HG03039 (cell line): ENCODE results near the gene TP53TG5.
A peak's percentile ranks its signal among the peaks of the same experiment; 100 is the strongest.

Experiments used
- ATAC-seq: cut with Tn5 transposase; IDR thresholded peaks from one replicate; pipeline ENCODE4 v1.9.1; 2021; ENCODE audit warnings: mild to moderate bottlenecking, moderate library complexity; ENCODE audit not compliant: unreplicated experiment

Gene TP53TG5

DNA sequence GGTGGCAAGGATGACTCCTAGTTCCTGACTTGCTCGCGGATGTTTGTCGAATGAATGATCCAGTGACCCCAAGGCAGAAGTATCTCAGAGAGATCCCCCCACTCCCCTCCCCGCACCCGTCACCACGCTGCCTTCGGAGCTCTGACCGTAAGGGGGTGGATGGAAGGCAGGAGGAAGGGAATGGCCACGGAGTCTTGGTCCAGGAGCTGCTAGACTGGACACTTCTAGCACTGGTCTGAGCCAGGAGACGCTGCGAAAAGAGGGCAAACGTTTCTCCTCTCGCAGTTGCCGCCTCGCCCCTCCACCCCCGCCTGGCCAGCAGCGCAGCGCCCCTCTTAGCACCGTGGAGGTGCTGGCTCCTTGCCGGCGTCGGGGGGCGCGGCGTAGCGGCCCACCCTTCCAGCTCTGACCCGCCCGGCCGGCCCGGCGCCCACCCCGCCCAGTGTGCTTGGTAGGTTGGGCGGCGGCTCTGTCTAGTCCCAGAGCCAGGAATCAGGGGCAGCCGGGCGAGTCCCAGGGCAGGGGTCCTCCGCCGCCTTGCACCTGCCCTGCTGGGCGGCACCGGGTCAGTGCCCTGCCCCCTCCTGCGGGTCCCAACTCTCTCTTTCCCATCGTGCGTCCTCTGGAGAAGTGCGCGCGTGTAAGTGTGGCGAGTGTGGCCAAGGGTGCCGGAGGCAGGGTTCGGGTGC lies 27.6 kb upstream of the TP53TG5 start:
- no peak for ATAC-seq

DNA sequence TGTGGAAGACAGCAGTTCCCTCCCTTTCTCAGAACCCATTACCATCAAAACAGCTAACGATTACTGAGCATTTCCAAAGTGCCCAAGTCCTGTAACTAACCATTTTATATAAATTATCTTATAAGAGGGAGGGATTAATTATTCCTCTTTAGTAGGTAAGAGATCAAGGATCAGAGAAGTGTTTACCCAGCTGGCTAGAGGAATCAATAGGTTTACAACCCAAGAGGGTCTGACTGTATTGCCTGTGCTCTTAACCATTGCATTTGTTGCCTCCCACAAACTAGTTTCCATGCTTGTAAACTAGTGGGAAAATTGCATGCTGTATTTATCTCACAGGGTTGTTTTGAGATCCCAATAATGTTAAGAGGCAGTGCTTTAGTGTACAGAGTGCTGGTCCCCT lies 26.3 kb upstream of the TP53TG5 start:
- no peak for ATAC-seq

DNA sequence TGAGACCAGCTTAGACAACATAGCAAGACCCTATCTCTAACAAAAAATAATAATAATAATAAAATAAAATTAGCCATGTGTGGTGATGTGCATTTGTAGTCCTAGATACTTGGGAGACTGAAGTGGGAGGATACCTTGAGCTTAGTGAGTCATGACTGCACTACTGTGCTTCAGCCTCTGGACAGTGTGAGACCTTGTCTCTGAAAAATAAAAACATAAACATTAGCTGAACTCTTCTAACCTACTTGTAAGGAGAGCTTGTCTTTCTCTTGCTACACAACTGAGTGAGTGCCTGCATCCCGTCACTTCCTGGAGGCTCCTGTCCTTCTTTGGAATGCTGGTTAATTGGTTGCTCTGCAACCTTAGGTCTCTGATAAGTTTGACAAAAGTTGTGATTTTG lies 24.8 kb upstream of the TP53TG5 start:
- no peak for ATAC-seq

DNA sequence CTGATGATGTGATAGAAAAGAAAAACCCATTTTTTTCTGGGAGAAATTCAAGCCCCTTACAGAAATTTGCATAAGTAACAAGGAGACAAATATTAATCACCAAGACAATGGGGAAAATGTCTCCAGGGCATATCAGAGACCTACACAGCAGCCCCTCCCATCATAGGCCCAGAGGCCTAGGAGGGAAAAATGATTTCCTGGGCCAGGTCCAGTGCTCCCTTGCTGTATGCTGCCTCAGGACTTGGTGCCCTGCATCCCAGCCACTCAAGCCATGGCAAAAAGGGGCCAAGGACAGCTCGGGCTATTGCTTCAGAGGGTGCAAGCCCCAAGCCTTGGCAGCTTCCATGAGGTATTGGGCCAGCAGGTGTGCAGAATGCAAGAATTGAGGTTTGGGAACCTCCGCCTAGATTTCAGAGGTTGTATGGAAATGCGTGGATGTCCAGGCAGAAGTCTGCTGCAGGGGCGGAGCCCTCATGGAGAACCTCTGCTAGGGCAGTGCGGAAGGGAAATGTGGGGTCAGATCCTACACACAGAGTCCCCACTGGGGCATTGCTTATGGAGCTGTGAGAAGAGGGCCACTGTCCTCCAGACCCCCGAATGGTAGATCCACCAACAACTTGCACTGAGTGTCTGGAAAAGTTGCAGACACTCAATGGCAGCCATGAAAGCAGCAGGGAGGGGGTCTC lies 22.4 kb upstream of the TP53TG5 start:
- no peak for ATAC-seq

DNA sequence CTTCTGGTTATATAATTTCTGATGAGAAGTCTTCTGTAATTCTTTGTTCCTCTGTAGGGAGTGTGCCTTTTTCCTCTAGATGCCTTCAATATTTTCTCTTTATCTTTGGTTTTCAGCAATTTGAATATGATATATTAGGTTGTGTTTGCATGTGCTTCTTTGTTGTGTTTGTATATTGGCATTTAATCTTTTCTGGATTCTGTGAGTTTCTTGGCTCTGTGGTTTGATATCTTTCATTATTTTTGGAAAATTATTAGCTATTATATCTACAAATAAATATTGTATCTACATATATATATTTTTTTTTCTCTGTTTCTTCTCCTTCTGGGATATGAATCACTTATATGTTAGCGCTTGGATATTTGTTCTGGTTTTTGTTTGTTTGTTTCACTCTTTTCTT lies 20.9 kb upstream of the TP53TG5 start:
- no peak for ATAC-seq

DNA sequence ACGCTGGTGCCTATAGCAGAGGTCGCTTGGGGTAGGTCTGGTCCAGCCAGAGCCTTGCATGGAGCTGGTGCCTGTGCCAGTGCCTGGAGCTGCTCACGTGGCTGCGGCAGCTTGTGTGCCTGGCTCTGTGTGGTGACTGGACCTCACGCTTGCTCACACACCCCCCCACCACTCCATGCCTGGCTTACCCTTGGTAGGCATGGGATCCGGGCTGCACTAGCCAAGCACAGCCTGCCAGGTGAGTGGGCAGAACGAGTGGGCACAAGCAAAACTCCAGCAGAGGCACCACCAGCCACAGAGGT lies 16.9 kb upstream of the TP53TG5 start:
- ATAC-seq = no peak

DNA sequence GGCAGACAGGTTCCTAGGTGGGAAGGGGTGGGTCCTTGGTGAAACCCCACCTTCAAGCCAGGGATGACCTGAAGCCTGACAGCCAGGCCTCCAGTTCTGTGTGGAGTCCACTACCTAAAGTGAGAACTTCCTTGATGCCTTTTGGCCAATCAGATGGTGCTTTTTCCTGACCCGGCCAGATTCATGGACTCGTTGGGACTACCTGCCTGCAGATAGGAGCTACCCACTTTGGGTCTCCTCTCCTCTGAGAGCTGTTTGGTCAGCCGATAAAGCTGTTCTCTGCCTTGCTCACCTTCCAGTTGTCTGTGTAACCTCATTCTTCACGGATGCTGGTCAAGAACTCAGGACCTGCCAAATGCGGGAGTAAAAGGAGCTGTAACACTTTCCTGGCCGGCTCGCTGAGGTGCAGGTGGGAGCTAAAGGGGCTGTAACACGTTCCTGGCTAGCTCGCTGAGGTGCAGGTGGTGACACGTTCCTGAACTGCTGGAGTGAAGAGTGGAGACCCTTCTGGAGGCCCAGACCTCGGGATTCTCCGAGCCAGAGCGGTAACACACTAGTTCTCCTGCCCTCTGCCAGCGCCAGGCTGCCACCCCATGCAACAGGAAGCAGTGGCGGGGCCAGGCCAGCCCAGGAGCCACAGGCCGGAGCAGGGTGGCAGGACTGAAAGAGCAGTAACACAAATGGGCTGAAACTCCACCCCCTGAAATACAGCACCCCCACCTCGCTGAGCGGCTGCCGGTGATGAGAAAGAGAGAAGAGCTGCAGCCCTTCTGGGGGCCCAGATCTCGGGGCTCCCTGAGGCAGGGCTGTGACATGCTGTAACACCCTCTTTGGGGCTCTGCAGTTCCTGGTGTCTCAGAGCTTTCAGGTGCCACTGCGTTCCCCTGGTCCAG lies 16.3 kb upstream of the TP53TG5 start:
- no peak for ATAC-seq

DNA sequence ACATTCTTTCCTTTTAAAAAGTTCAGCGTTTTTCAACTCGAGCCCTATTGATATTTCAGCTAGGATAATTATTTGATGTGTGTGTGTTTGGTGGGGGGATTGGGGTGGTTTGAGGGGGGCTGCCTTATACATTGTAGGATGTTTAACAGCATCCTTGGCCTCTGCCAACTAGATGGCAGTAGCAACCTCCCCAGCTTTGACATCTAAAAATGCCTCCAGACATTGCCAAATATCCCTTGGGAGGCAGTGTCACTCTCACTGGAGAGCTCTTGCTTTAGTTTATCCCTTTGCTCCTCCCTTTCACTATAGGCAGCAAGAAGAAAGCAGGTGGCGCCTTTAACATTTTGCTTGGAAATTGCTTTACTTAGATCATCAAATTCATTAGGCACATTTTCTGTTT lies 14.6 kb upstream of the TP53TG5 start:
- ATAC-seq = no peak

DNA sequence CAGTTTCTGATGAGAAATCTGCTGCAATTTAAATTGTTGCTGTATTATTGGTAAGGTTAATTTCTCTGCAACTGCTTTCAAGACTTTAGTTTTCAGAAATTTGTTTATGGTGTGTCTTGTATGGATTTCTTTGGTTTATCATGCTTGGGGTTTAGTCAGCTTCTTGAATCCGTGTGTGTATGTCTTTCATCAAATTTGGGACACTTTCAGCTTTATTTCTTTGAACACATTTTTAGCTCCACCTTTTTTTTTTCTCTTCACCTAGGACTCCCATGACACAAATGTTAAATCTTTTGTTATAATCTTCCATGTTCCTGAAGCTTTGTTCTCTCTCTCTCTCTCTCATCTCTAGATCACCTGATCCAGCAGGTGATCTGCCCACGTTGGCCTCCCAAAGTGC lies 13.4 kb upstream of the TP53TG5 start:
- ATAC-seq = no peak

DNA sequence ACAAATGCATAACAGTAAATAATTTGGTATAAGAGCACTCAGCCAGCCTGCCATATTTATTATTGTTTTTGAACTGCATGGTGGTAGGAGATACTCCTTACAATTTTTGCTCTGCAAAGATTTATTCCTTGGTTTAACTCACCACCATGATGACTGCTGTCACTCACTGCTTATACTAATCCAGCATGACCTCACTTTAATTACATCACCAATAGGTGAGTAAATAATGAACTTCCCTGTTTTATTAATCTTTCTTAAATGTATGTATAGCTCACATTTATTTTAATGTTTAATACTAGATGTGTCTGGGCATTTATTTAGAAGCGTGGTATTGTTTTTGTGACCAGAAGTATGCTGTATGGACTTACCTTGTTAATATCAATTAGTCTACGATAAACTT lies 12.8 kb upstream of the TP53TG5 start:
- no peak for ATAC-seq

DNA sequence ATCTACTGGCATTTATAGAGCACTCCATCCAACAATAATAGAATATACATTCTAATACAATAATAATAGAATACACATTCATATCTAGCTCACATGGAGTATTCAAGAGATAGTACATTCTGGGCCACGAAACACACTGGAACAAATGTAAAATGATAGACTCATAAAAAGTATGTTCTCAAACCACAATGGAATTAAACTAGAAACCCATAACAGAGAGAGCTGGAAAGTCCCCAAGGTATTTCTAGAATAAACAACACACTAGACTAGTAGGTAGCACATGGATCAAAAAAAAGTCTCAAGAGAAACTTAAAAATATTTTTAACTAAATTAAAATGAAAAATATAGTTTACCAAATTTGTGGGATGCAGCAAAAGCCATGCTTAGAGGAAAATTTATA lies 9.1 kb upstream of the TP53TG5 start:
- ATAC-seq = no peak

DNA sequence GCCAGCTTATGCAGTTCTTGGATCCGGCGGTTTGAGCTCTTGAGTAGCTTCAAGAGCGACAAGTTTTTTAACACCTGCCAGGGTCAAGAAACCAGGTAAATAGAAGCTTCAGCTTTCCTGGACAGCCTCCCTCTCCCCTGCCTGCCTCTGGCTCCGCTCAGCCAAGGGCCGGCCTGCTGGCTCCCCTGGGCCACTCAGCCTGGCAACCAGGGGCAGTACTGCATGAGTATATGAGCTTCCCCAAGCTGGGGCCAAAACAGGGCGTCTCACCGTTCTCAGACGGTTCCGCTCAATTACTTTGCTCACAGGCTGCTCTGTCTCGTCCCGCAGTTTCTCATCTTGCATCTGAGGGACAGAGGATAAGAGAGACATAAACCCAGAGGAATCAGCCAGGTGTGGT lies 856 bp downstream of the TP53TG5 start:
- no peak for ATAC-seq

DNA sequence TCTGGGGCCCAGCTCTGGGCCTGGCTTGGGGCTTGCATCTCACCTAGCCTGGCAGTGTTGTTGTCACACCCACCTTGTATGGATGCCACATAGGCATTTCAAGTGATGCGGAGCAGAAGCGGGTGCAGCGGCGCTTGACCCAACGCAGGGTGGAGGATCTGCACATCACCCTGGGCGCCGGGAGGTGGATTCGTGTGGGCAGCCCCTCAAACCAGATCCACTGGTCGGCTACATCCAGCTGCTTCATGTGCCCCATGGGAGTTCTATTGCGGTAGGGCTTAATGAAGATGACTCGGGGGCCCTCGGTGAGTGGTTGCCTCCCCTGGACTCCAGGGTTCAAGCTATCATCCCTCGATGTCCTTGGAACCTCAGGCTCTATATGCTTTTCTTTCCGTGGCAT lies 3.2 kb downstream of the TP53TG5 start:
- ATAC-seq = no peak

DNA sequence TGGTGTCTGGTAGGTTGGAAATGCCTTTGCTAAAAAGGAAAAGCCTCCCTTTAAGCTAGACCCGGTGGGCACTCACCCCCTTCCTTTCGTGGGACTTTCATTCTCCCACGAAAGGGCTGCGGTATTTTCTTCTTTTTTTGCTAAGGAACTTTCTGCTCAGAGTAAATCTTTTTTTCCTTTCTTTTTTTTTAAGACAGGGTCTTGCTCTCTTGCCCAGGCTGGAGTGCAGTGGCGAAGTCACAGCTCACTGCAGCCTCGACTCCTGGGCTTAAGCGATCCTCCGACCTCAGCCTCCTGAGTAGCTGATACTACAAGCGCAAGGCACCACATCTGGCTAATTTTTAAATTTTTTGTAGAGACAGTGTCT lies 4.0 kb downstream of the TP53TG5 start:
- ATAC-seq = no peak

DNA sequence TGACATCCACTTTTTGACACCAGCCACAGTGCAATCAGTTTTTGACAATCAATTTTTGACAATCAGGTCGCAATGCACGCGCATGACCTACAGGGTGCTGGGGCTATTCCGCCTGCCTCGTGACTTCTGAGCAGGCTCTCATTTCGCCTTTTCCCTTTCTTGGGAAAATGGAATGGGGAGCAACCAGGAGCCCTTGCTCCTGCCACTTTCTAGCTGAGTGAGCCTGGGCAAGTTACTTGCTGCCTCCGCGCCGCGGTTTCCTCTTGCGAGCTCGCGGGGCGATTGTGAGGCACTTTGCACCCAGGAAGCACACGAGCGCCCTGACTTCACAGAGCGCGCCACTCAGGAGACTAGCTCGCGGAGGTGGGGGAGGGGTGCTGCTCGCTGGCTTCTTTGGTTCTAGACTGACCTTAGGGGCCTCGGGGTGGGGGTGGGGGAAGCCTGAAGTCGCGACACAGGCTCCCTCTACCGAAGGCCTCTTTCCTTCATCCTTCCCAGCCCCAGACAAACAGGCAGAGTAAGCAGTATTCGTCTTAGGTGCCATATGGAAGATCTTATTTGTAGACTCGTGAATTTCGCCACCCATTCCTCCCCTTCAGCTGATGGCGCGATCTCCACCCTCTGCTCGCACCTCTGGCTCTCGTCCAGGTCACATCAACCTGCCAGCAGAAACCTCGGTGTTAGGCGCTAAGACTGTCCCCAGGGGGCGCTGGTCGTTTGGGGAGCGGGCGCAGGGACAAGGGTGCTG lies 4.6 kb downstream of the TP53TG5 start:
- peak; percentile 61 for ATAC-seq

DNA sequence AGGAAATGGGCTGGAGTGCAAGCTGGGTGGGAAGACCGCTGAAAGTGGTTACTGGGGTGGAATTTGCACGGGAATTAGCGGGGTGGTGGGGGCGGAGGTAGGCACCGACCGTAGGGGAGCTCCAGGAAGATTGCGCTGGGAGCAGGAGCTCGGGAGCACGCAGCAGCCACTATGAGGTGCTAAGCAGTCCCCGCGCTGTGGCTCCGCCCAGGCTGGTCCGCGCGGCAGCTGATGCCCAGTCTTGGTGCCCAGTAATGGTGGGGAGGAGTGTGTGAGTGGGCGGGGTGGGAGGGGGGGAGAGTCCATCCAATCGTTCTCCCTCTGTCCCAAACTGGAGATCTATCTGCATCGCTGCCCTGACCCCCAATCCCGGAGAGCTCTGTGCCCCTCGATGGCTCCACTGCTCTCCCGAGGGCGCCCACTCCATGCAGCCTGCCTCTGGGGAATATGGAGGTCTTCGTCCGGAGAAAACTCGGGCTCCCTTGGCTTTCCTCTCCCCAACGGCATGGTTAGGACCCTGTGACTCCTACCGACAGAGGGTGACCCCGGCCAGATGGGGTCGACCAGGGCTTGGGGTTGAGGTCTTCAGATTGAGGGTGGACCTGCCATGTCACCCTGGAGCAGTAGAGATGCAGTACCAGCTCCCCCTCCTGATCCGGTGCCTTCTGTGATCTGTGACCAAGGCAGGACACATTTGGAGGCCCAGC lies 5.3 kb downstream of the TP53TG5 start:
- no peak for ATAC-seq

DNA sequence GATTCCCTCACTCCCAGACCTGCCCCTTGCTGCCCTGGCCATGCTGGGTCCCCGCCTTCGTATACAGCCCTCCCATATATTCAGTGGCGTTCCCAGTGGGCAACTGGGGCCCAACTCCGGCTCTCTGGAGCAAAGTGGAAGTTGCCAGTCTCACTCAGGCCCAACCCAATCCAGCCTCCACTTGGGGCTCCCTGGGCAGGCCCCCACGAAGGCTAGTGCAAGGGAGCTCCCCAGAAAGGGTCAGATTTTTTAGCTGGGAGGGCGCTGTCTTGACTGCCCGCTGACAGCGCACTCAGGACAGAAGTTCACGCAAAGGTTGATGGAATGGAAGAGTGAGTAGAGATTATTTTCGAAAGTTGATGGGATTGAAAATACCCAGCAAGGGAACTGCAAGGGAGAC lies 5.9 kb downstream of the TP53TG5 start:
- no peak for ATAC-seq

DNA sequence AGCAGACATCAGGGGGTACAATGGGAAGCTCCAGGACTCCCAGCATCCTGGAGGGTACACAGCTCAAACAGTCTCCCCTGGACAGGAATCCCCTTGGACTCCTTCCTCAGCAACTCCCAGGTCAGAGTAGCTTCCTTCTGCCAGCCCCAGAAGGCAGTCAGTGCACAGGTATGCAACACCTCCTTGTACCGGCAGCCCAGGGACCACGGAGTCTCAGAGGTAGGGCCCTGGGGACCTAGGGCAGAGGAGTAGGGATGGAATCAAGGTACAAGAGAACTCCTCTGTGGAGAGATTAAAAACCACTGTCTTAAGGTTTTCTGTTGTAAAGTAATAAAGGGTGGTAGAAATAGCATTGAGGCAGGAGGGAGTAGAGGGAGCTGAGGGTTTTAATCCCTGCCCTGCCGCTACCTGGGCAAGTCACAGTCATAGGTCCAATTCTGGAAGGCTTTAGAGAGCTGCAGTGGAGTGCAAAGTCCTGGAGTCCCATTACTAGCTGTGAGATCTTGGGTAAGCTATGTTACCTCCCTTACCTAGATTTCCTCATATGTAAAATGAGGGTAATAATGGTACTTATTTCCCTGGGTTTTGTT lies 7.5 kb downstream of the TP53TG5 start:
- ATAC-seq = no peak

DNA sequence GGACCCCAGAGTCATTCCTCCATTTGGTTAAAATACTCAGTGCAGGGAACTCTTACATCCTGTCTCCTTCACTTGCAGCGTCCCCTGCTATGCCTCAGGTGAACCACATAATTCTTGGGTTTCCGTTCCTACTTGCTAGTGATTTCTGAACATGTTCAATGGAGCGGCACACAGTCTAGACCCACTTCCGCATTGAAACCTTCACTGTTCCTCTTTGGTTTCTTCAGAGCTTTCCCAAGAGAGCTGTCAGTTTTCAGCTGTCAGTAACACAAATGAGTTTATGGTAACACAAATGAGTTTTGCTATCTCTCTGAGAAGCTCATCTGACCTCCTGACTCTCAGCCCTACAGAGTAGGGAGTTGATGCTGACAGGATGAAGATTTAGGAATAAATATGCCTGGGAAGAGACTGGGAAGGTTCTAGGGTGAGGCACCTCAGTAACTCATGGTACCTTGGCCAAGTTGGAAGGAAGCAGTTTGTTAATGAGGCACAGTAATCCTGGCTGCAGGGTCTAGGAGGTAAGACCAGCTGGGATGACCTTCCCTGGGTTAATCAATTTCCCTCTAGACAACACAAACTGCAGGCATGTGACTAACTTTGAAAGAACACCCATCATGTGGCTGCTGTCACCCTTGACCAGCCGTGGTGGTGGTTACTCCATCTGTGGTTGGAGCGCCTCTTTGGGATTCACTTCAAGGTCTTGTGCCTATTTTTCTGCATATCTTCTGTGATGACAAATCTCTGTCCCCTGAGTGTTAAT lies 9.7 kb downstream of the TP53TG5 start:
- ATAC-seq = peak; percentile 77

DNA sequence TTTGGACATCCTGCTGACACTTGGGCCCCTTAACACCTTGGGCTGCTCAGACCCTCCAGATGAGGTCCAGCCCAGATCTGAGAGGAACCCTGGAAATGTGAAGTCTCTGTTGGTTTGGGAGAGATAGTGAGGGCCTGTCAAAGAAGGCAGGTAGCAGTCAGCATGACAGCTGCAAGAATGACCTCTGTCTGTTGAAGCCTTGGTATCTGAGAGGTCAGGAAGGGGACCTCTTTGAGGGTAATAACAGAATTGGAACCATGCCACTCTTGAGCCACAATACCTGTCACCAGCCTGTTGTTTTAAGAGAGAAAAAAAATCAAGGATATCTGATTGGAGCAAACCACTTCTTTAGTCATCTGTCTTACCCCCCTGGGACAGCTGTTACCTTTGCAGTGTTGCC lies 11.0 kb downstream of the TP53TG5 start:
- no peak for ATAC-seq
